ENCODE results near the gene RAMACL.

The RAMACL gene

DNA sequence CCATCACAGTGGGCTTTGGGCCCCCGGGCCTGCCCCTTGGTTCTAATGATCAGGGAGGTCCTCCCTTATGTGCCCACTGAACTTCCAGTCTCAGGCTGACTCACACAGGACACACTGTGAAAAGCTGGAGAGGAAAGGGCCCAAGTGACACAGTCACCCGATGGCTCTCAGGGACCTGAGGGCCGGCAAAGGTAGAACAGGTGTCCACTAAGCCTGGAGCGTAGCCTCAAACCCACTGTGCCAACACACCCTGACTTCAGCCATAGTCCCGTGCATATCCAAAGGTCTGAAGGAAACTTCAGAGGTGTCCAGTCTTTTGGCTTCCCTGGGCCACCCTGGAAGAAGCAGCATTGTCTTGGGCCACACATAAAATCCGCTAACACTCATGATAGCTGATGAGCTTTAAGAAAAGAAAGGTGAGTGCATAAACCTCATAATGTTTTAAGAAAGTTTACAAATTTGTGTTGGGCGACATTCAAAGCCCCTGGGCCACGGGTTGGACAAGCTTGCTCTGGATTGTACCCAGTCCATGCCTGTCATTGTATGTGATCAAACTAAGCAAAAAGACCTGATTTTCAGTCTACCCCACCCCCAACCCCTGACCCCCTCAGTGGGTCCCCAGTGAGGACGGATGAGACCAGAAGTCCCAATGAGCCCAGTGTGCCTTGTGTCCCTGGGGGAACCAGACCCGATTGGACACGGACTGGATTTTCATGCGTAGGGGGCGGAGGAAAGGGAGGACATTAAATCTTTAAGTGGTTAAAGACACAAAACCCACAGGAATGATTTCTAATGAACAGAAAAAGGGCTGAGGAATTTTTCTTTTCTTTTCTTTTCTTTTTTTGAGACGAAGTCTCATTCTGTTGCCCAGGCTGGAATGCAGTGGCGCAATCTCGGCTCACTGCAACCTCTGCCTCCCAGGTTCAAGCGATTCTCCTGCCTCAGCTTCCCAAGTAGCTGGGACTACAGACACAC lies 6.1 kb downstream of the RAMACL start:
- DNase-seq (ENCODE audit: insufficient read length, low spot score), result no peak
- no peak for FAIRE-seq

GRCh38 chr6:166579237-166579850 lies 7.1 kb downstream of the RAMACL start:
- FAIRE-seq (no peak), DNase-seq (ENCODE audit: insufficient read length, low spot score) (no peak)

- DNase-seq (ENCODE audit: insufficient read length, low spot score) (no peak), FAIRE-seq (no peak)
Observed at GRCh38 chr6:166578536-166579236, 7.8 kb downstream of the RAMACL start.

- DNase-seq (ENCODE audit: insufficient read length, low spot score) (no peak), FAIRE-seq (no peak)
Observed at GRCh38 chr6:166575205-166575604, 11.3 kb downstream of the RAMACL start.

- FAIRE-seq (no peak), DNase-seq (ENCODE audit: insufficient read length, low spot score) (no peak)
Observed at GRCh38 chr6:166573511-166574216, 12.8 kb downstream of the RAMACL start.

GRCh38 chr6:166572370-166573261 lies 13.9 kb downstream of the RAMACL start:
- no peak for DNase-seq (ENCODE audit: insufficient read length, low spot score)
- FAIRE-seq, result no peak

GRCh38 chr6:166570929-166571713 lies 15.4 kb downstream of the RAMACL start:
- no peak for FAIRE-seq
- DNase-seq (ENCODE audit: insufficient read length, low spot score), result no peak

DNA sequence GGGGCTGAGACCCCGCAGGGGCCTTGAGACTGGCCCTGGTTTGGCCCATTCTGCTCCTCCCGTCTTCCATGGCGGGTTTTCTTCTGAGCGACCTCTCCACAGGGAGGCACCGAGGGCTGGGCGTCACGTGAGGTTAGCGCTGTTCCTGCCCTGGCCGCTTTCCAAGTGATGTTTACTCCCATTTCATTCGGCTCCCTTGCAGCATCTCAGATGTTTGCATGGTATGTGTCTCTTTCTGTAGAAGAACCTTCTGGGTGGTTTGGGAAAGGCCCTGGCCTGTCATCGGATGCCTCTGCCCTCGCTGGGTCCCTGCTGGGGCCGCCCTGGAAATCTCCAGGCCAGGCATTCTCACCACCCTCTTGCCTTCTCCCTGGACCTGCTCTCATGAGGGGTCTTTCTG lies 17.3 kb downstream of the RAMACL start:
- no peak for DNase-seq (ENCODE audit: insufficient read length, low spot score)
- no peak for FAIRE-seq

DNA sequence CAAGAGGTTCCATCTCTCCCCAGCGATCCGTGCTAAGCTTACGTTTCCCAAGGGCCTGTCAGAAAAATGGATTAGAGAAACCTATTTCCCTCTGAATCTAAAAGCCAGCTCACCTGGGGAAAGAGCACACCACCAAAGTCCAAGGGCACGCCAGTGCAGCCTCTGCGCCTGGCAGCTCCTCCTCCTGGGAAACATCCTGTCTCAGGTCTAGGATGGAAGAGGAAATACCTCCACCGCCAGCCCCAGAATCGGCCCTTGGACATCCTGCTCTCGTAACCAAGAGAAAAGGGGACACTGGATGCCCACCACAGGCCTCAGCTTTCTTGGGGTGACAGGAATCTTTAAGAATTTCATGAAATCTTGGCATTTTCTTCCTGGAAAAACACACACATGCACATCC lies 18.7 kb downstream of the RAMACL start:
- no peak for DNase-seq (ENCODE audit: insufficient read length, low spot score)
- no peak for FAIRE-seq

- no peak for FAIRE-seq
- DNase-seq (ENCODE audit: insufficient read length, low spot score), result no peak
Observed at GRCh38 chr6:166567107-166567506, 19.4 kb downstream of the RAMACL start.

DNA sequence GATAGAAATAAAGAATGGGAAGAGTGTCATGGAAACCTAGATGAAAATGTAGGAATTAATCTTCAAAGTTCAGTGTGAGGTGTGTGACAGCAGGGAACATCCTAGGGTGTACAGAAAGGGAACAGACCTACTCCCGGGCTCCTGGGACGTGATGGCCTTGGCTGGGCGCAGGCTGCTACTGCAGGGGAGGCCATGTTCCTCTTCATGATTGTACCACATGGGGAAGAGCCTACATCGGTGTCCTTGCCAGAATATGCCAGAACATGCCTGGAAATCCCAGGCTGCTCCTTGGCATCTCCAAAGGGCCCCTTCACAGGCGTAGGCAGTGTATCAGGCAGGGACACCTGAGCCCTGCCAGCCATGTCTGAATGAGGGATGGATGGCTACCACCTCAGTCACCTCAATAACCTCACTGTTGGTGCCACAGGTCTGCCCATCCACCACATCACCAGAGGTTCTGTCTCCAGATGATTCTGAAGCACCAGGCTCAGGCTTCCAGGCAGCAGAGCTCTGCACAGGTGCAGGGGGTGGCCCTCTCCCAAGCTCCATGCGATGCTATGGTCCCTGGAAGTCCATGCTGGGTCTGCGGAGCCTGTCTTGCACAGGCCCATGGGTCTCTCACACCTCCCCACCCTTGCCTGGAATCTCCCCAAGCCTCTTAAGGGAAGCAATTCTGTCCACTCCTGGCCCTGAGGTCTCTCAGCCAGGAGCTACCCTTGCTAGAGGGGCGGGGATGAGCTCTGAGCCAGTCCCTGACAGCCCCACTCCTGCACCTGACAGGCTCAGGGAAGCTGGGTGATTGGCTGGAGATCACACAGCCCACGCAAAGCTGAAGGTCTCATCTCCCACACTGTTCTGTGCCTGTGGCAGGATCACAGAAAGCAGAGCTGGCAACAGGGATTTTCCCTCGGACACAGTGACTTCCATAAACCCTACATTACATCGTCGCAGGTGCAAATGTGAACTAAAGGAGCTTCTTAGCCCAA lies 20.2 kb downstream of the RAMACL start:
- FAIRE-seq (no peak), DNase-seq (ENCODE audit: insufficient read length, low spot score) (no peak)

- FAIRE-seq (no peak), DNase-seq (ENCODE audit: insufficient read length, low spot score) (no peak)
Observed at GRCh38 chr6:166565084-166565967, 21.2 kb downstream of the RAMACL start.

GRCh38 chr6:166563805-166564204 lies 22.7 kb downstream of the RAMACL start:
- FAIRE-seq, result no peak

DNA sequence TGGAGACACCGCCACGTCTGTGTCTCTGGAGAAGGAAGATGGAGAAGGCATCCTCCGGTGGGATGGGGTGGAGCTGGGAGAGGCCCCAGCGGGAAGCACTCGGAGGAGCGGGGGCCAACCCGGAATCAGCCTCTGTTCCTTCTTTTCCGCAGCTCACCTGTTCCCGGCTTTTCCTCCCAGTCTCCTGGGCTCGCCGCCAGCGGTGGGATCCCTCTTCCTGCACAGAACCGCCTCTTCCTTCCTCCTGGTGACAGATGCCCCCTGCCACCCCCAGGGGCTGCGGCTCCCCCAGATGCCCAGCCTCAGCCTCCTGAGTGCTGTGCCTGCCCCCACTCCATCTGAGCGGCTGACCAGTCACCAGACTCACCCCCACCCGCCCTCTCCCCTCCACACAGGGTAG lies 23.3 kb downstream of the RAMACL start:
- DNase-seq (ENCODE audit: insufficient read length, low spot score) (no peak), FAIRE-seq (no peak)

More at GRCh38 chr6:166563805-166564204, 22.7 kb downstream of the RAMACL start:
- no peak for DNase-seq (ENCODE audit: insufficient read length, low spot score)

DNA sequence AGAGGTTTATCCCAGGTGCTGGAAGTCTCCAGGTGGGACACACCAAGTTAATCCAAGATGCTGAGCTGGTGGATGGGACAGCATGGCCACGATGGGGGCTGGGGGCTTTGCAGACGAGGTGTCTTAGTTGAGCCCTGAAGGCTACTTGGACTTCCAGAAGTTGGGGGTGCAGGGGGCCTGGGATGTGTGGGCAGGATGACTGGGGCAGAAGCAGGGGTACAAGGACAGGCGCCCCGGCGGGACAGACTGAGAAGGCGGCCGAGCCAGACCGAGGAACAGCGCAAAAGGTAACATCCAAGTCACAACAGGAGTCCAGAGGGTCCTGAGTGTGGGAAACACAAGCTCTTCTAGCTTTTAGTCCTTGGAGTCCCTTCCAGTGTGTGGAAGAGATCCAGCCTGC lies 23.8 kb downstream of the RAMACL start:
- DNase-seq (ENCODE audit: insufficient read length, low spot score) (no peak), FAIRE-seq (no peak)

DNA sequence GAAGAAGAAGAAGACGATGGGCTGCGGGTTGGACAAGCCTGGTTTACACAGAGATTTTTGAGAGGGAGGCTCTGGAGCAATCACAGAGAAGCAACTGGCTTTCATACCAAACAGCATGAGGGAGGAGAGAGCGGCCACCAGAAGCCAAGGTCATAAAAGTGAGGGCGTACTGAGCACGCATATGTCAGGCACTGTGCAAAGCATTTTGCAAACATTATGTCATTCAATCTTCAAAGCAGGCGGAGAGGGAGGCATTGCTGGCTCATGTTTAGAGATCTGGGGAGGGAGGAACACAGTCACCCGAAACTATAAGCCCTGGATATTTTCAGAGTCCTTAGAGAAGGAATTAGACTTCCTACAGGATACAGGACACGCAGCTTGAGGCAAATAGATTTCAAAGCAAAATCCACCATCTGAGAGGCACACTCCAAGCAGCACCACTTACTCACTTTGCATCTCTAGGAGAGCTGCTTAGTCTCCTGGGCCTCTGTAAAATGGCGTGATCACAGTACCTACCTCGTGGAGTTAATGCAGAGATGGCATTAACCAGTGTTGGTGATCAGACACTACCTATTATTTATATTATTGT lies 24.6 kb downstream of the RAMACL start:
- FAIRE-seq (no peak), DNase-seq (ENCODE audit: insufficient read length, low spot score) (no peak)

DNA sequence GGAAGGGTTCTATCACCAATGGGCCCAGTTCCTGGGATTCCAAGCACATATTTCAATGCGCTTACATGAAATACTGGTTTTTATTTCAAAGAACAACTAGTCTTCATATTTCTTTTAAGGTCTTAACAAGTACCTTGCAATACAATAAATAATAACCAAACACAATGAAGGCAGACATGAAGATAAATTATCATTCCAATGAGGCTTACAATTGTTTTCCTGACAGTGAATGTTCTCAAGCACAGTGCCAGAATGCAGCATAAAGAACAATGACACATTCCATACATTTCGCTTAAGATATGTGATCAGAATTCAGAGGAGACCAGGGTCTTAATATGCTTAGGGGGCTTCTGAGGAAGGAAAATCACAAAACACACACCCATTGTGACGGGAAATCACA lies 26.3 kb downstream of the RAMACL start:
- no peak for DNase-seq (ENCODE audit: insufficient read length, low spot score)
- FAIRE-seq, result no peak
